ENCODE results near the gene ATAD3C.
"Not testable (repeated sequence)": the region's sequence is repeated elsewhere in the genome, so short reads cannot be mapped to it uniquely, and the experiment has no call there.

ATAD3C gene

DNA sequence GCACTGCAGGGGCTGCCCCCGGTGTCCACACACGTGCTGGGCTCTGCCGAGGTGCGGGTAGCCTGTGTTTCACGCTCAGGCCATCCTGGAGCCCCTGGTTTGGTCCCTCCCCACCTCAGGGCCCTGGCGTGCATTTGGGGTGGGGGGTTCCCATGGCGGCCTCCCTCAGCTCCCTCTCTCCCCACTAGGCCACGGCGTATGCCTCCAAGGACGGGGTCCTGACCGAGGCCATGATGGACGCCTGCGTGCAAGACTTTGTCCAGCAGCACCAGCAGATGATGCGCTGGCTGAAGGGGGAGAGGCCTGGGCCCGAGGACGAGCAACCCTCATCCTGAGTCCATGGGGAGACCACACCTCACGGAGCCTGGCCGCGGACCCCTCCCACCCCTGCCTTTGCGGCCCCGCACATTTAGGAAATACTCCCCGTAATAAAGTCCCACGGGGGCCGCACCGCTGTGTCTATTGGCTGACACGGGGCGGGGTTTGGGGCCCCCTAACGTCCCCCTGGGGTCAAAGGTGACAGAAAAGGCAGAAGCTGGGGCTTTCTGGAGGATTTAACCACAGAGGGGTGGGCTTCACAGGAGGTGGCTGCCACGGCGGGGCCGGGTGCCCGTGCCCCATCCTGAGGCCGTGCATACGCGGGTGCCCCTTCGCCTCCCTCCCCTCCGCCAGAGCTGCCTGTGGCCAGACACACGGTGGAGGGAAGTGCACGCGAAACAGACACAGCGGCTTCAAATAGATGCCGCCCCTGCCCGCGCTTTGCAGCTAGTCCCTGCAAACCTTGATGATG, 18.9 kb downstream of the ATAD3C start:
- FAIRE-seq; DNase-seq (ENCODE audit: insufficient read length, low spot score): not testable (repeated sequence)

DNA sequence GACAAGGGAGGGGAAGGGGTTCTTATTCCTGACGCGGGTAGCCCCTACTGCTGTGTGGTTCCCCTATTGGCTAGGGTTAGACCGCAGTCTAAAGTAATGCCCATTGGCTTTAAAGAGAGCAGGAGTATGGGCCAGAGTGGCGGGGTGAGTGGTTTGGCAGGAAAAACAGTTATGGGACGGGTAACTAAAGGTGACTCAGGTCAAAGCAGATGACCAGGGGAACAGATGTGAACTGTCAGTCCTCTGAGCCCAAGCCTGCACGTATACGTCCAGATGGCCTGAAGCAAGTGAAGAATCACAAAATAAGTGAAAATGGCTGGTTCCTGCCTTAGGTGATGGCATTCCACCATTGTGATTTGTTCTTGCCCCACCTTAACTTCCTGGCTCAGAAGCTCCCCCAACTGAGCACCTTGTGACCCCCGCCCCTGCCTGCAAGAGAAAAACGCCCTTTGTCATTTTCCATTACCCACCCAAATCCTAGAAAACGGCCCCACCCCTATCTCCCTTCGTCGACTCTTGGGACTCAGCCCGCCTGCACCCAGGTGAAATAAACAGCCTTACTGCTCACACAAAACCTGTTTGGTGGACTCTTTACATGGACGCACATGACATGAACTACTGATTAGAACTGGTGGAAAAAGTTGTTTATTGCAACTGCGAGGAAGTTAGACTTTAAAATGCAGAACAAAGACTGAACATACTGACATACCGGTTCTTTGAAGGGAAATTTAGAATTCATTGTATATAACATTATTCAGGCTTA, 21.3 kb downstream of the ATAD3C start:
- DNase-seq (ENCODE audit: insufficient read length, low spot score), result no peak
- FAIRE-seq, result no peak

DNA sequence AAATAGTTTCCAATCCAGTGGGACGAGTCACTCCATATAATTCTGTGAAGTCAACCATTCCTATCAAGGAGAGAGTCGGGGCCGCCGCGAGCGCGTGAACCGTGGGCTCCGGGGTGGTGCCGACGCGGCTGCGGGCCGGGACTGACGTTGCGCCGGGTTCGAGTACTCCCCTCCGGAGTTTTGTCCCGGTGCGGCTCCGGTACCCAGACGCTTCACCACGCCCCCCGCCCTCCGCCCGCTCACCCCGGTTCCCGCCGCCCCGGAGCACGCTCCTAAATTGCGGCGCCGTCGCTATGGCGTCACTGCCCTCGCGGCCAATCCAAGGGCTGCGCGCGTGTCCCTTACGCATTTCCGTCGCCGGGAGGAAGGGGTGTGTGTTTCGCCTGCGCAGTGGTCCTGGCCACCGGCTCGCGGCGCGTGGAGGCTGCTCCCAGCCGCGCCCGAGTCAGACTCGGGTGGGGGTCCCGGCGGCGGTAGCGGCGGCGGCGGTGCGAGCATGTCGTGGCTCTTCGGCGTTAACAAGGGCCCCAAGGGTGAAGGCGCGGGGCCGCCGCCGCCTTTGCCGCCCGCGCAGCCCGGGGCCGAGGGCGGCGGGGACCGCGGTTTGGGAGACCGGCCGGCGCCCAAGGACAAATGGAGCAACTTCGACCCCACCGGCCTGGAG, 22.0 kb downstream of the ATAD3C start, which contains the start of gene ATAD3B:
ATAD3B (plus strand) TSS at position 377 of the 664 bp plus-strand sequence; CDS start at position 497, 120 bp downstream.
- FAIRE-seq (peak; percentile 72), DNase-seq (ENCODE audit: insufficient read length, low spot score) (peak; percentile 84)

DNA sequence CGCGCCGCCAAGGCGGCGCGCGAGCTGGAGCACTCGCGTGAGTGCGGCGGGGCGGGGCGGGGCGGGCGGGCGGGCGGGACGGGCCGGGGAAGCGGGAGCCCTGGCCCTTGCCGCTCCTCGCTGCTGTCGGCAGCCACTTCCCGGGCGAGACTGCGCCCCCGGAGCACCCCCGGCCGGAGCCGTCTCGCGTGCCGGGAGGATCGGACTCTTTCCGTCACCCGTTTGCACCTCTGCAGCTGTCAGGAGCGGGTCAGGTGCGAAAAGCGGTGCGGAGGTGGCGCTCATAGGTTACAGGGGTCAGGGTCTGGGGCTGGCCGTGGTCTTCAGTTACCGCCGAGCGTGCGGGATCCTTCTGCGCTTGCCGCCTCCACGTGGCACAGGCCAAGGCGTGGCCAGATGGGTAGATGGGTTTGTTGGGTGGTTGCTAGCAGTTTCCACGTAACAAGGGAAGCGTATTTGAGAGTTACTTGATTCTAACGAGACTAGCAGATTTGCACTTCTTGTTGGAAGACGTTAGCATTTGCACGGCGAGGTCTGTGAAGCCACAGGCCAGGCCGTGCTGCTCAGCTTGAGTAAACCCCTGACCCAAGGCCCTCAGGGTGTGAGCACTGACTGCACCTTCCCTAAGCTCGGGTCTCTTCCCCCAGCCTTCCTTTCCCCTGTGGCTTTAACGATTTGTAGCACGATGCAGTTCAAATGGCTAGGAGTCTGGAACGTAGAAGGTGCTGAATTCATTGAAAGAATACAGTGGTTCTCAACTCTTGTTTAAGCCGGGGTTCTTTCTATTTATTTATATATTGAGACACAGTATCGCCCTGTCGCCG, 22.8 kb downstream of the ATAD3C start:
- peak; percentile 83 for FAIRE-seq

DNA sequence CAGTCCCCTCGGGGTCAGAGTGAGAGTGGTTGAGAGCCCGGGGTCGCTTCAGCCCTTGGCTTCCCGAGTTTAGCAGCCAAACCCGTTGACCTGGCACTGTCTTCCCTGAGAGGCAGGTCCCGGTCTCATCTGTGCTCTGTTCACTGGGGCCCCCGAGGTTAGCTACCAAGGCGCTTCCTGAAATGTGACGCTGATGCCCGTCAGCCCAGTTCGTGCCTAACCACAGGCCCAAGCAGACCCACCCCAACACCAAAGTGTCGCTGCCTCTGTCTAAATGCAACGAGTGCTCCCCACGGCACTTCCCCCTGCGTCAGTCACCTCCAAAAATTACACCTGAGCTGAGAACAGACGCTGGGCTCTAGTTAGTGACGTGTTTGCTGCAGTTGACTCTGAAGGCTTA, 26.5 kb downstream of the ATAD3C start:
- FAIRE-seq; DNase-seq (ENCODE audit: insufficient read length, low spot score): not testable (repeated sequence)

More for the DNA sequence above, 22.8 kb downstream of the ATAD3C start:
- not testable (repeated sequence) for DNase-seq (ENCODE audit: insufficient read length, low spot score)

DNA sequence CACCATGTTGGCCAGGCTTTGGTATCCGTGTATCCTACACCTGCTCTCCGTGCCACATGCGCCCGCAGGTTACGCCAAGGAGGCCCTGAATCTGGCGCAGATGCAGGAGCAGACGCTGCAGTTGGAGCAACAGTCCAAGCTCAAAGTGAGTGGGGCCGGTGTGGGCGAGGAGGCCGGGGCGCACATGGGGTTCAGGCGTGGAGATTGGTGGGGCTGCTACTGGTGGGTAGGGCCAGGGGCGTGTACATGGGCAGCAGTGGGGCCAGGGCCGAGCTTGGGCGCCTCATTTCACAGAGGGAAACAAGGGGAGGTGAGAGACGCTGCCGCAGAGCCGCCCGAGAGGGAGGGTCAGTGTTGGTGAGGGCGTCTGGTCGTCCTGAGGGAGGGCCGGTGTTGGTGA, 27.7 kb downstream of the ATAD3C start:
- no peak for DNase-seq (ENCODE audit: insufficient read length, low spot score)
- no peak for FAIRE-seq

DNA sequence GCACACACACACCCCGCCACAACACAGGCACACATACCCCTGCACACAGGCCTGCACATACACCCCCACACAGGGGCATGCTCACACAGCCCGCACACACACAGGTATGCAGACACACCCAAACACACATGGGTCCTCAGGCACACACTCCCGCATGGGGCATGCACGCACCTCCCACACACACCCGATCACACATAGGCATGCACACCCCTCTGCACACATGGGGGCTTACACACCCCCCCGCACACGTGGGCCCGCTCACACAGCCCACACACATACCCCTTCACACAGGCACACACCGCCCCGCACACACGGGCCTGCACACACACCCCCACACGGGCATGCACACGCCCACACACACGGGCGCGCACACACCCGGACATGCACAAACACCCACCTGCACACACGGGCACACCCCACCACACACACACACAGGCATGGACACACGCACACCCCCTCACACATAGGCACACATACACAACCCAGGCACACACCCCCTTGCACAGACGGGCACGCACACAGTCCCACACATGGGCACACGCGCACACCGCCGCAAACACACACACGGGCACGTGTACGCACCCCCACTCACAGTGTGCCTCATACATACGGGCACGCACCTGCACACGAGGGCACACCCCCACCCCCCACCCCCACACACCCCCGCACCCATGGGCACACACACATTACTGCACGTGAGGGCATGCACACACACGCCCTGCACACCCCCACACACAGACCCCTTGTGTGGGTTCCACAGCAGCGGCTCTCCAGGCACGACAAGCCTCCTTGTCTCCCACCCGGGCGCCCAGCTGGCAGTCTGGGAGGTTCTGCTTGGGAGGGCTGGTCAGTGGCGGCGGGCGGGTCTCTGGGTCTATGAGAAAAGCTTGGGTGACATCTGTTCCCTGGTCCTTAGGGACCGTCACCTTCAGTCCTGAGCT, 30.3 kb downstream of the ATAD3C start:
- no peak for FAIRE-seq
- no peak for DNase-seq (ENCODE audit: insufficient read length, low spot score)

DNA sequence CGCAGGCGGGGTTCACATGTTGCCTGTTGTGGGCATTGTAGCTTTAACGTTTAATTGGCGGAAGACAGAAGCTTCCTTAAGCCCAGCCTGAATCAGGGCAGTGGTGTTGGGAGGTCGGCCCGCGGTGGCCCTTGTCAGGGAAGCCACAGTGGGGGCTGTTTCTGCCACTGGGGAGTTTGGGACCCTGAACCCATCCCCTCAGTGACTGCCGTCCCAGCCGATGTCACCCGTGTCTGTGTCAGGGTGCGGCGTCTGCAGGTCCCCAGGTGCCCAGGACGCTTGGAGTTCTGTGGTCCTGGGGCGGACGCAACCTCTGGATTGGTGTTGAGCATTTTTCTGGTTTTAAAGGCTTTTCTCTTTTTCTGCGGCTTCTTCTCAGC, 31.0 kb downstream of the ATAD3C start:
- not testable (repeated sequence) for FAIRE-seq; DNase-seq (ENCODE audit: insufficient read length, low spot score)

DNA sequence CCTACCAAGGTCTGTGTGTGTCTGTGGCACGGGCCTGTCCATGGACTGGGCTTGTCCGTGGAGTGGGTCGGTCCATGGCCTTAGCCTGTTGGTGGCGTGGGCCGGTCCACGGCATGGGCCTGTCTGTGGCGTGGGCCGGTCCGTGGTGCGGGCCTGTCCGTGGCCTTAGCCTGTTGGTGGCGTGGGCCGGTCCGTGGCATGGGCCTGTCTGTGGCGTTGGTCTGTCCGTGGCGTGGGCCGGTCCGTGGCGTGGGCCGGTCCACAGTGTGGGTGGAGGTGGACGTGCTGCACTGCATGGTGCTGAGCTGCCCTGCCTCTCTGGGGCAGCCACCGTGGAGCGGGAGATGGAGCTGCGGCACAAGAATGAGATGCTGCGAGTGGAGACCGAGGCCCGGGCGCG, 32.3 kb downstream of the ATAD3C start:
- DNase-seq (ENCODE audit: insufficient read length, low spot score); FAIRE-seq: not testable (repeated sequence)

DNA sequence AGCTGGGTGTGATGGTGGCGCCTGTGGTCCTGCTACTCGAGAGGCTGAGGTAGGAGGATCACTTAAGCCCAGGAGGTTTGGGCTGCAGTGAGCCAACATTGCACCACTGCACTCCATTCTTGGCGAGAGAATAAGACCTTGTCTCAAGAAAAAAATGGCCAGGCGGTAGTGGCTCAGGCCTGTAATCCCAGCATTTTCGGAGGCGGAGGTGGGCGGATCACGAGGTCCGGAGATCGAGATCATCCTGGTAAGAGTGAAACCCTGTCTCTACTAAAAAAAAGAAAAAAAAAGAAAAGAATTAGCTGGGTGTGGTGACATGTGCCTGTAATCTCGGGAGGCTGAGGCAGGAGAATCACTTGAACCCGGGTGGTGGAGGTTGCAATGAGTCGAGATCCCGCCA, 33.4 kb downstream of the ATAD3C start:
- FAIRE-seq, result no peak
- DNase-seq (ENCODE audit: insufficient read length, low spot score), result no peak

DNA sequence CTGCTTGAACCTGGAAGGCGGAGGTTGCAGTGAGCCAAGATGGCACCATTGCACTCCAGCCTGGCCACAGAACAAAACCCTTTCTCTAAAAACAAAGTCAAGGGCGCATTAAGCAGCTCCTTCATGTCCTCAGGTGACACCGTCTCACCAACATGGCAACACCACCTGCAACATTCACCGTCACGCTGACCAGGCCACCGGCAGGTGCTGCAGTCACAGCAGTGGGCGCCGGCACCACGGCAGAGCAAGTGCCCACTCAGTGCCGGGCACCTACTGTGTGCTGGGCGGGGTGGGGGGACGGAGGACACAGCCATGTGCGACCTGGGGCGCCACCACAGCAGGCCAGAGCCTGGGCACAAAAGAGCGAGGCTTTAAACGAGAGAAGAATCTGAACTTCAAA, 34.2 kb downstream of the ATAD3C start:
- no peak for DNase-seq (ENCODE audit: insufficient read length, low spot score)

DNA sequence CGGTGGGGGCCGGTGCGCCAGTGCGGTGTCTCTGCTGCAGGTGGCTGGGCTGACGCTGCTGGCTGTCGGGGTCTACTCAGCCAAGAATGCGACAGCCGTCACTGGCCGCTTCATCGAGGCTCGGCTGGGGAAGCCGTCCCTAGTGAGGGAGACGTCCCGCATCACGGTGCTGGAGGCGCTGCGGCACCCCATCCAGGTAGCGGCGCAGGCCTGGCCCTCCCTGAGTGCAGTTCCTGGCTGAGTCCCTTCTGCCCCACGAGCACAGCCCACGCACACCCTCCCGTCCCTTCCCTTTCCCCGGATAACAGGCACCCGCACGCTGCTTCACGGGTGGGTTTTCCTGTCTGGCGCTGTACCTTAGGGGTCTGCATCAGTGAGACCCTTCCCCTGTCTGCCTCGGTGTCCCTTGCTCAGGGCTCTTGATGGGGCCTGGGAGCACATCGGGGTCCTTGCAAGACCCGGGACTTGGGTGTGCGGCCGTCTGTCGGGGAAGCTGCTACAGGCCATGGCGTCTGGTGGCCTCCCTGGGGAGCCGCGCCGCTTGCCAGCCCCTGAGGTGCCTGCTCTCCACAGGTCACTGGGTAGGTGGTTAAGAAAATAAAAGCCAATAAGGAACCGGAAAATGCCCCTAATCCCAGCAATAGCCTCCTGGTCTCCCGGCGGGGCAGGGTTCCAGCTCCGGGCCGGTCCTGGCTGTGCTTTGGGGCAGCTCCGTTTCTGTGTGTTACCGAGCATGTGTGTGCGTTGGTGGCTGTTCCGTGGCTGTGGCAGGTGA, 35.7 kb downstream of the ATAD3C start:
- not testable (repeated sequence) for DNase-seq (ENCODE audit: insufficient read length, low spot score); FAIRE-seq

More for the DNA sequence above, 34.2 kb downstream of the ATAD3C start:
- FAIRE-seq, result no peak

DNA sequence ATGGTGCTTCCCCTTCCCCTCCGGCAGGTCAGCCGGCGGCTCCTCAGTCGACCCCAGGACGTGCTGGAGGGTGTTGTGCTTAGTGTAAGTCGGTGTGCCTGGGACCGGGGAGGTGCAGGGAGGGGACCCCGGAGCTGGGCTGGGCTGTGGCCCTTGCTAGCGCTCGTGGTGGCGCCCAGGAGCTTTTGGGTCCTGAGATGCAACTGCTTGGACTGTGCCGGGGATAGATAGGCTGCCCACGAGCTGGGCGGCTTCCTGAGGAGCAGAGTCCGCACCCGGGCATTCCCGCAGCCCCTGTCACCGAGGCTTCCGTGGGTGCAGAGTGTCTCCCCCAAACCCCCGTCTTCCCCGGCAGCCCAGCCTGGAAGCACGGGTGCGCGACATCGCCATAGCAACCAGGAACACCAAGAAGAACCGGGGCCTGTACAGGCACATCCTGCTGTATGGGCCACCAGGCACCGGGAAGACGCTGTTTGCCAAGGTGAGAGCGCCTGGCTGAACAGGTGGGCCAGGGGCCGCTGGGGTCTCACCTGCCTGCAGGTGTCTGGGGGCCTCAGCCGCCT, 36.3 kb downstream of the ATAD3C start:
- FAIRE-seq; DNase-seq (ENCODE audit: insufficient read length, low spot score): not testable (repeated sequence)

DNA sequence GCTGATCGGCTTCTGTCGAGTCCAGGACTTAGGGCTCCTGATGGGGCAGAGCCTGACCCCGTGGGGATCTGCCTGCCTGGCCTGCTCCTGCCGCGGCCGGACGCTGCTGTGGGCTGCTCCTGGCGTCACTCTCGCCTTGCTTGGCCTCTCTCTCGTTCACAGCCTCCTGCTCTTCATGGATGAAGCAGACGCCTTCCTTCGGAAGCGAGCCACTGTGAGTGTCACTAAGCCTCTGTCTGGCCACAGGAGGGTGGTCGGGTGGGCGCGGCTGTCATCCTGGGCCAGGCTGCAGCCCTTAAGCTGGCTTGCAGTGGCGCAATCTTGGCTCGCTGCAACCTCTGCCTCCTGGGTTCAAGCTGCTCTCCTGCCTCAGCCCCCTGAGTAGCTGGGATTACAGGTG, 38.2 kb downstream of the ATAD3C start:
- FAIRE-seq (no peak), DNase-seq (ENCODE audit: insufficient read length, low spot score) (no peak)

DNA sequence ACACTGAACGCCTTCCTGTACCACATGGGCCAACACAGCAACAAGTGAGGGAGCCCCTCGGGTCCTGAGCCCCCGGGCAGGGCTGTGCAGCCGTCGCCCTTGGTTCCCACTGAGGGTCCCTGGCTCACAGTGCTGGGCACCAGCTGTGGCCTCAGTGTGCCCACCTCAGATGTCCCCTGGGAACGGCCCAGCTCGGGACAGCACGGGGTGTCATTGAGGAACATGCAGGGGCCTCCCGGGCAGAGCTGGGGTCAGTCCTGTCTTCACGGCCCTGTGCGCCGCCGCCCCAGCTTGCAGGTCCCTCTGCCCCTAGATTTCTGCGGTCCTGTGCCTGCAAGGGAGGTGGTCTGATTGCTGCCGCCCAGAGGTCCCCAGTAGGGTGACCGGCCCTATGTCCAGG, 39.7 kb downstream of the ATAD3C start:
- FAIRE-seq (no peak), DNase-seq (ENCODE audit: insufficient read length, low spot score) (no peak)

DNA sequence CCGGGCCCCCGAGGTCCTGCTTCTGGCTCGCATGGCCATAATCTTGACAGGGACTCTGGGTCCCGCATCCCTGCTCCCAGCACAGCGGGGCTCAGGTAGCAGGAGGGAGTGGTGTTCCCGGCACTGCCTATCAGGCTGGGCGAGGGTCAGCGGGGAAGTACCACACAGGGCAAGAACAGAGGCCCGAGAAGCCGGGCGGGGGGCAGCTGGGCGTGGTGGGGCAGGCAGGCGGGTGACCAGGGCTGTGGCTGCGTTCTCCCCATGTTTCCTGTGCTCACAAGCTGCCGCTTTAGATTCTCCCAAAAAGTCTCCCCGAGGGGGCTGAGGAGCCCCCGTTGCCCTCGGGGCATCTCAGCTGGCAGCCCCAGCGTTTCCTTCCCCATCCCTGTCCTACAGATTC, 40.4 kb downstream of the ATAD3C start:
- no peak for FAIRE-seq

DNA sequence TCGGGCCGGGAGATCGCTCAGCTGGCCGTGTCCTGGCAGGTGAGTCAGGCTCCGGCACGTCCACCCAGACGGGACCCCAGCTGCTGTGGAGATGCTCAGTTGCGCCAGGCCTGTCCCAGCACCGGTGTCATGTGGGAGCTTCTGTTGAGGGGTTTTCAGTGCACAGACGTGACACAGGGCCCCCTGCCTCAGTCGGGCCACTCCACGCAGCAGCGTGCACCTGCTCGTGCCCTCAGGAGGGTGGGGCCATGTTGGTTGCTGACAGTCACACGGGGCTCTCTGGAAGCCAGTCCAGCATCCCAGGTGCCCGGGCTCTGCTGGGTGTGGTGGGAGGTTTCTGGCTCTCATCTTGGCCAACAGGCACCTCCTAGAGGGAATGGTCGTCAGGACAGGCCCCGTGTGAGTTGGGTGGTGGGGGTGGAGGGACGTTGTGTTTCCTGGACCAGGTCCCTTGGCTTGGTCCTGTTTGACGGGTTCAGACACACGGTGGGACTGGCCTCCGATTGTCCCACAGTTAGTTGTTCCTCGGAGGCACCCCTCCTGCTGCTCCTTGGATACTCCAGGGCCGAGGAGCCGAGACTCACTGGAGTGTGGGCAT, 41.2 kb downstream of the ATAD3C start:
- FAIRE-seq, result no peak

More for the DNA sequence above, 40.4 kb downstream of the ATAD3C start:
- DNase-seq (ENCODE audit: insufficient read length, low spot score), result no peak

DNA sequence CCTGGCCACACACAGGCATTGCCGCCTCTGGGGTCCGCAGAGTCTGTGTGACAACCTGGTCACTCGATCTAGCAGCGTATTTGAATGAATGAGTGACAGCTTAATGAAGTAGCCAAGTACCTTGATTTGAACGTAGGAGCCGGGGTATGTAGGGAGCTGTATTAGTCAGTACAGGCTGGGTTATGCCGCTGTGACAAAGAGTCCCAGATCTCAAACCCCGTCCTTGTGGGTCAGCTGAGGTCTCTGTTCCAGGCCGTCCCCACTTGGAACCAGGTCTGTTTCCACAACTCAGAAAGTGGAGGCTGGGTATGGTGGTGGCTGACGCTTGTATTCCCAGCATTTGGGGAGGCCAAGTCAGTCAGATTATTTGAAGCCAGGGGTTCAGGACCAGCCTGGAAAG, 42.1 kb downstream of the ATAD3C start:
- FAIRE-seq, result no peak
- DNase-seq (ENCODE audit: insufficient read length, low spot score), result no peak

More for the DNA sequence above, 41.2 kb downstream of the ATAD3C start:
- DNase-seq (ENCODE audit: insufficient read length, low spot score), result no peak
